ENCODE results near the gene TSHZ2. TPM values are rescaled to one million over a fixed set of nuclear protein-coding genes. Genes with fewer than 3 reads are reported as not detected.

TSHZ2 gene
- total and polyA plus RNA-seq, 2 donors (not counting 1 experiment from before 2014, with no cell fraction given): 1.00 to 5.7 TPM

DNA sequence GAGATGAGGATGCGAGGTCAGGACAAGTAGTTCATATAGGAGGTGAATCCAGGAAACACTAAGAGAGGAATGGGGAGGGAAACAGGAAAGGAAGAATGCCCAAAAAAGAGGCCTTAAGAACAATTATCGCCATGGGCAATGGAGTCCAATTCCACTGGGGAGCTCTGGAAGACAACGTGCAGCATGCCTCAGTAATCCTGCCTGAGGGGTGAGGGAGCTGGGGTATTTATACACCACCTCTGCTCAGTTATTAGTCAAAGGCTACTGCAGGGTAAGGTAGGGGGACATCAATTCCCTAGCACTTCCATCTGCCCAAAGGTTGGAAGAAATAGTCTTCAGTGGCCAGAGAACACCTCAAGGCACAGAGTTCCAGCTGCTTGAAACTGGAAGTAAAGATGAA, 525.1 kb downstream of the TSHZ2 start:
- H3K36me3 ChIP-seq (replicated peaks in 1 of 2; ENCODE audit: control extremely low read depth in 1 of 2, control insufficient read depth in 1 of 2, extremely low read depth in 1 of 2, insufficient read depth in 2 of 2, low read length in 1 of 2): no peaks in the 10 kb centered on the region
- no peaks in the 10 kb centered on the region for H3K27me3 ChIP-seq (replicated peaks in 1 of 4; ENCODE audit: control extremely low read depth in 1 of 4, control insufficient read depth in 3 of 4, insufficient read depth in 4 of 4, low read length in 3 of 4)
- H3K4me1 Mint-ChIP-seq: no peaks in the 10 kb centered on the region
- ChIA-PET CTCF (no interaction called here), POLR2A (no interaction called here)
- no peak overlapping the region for H3K27ac ChIP-seq (ENCODE audit: low read length in 2 of 2)
- no peak overlapping the region for H3K4me2 ChIP-seq (replicated peaks; ENCODE audit: low read depth, low read length, poor library complexity, severe bottlenecking)
- WGBS (ENCODE audit: insufficient coverage): 100% methylated on average over 1 of the region's 3 CpGs
- H3K9me3 ChIP-seq (ENCODE audit: control extremely low read depth in 1 of 3, control insufficient read depth in 2 of 3, insufficient read depth in 1 of 3, low read length in 2 of 3): peaks cover 0 to 4% (median 0%) of the 10 kb centered on the region in 3 donors
- H3K79me2 ChIP-seq (ENCODE audit: control insufficient read depth, insufficient read depth, low read length): no peaks in the 10 kb centered on the region
- no peaks in the 10 kb centered on the region for H4K20me1 ChIP-seq (ENCODE audit: control insufficient read depth, insufficient read depth, low read length, poor library complexity, severe bottlenecking)
- H3K9ac ChIP-seq (ENCODE audit: low read length): no peak overlapping the region
- no peak overlapping the region for H2AFZ ChIP-seq (ENCODE audit: insufficient read depth, low read depth, low read length, poor library complexity, severe bottlenecking)
- H3K9me3 Mint-ChIP-seq (ENCODE audit: insufficient read depth): peaks cover 4% of the 10 kb centered on the region
- H3K4me3 ChIP-seq (ENCODE audit: control extremely low read depth in 1 of 5, extremely low read depth in 1 of 5, insufficient read depth in 1 of 5, low read depth in 2 of 5, low read length in 4 of 5): no peak overlapping the region
- peaks cover 28% of the 10 kb centered on the region for H3K27me3 Mint-ChIP-seq
- DNase-seq (no peak), ATAC-seq (ENCODE audit: low read depth) (no peak)
- H3K27ac Mint-ChIP-seq: no peak overlapping the region
- TF ChIP-seq, protein P1, sequence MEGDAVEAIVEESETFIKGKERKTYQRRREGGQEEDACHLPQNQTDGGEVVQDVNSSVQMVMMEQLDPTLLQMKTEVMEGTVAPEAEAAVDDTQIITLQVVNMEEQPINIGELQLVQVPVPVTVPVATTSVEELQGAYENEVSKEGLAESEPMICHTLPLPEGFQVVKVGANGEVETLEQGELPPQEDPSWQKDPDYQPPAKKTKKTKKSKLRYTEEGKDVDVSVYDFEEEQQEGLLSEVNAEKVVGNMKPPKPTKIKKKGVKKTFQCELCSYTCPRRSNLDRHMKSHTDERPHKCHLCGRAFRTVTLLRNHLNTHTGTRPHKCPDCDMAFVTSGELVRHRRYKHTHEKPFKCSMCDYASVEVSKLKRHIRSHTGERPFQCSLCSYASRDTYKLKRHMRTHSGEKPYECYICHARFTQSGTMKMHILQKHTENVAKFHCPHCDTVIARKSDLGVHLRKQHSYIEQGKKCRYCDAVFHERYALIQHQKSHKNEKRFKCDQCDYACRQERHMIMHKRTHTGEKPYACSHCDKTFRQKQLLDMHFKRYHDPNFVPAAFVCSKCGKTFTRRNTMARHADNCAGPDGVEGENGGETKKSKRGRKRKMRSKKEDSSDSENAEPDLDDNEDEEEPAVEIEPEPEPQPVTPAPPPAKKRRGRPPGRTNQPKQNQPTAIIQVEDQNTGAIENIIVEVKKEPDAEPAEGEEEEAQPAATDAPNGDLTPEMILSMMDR (IDR thresholded peaks at IDR 0.05): no peak
- no peak for TF ChIP-seq EZH2 (IDR thresholded peaks at IDR 0.05; ENCODE audit: borderline replicate concordance, insufficient read depth, low read depth, low read length, poor library complexity, severe bottlenecking)
- no peak overlapping the region for H3K4me3 Mint-ChIP-seq
- intact Hi-C loops (cut with micrococcal nuclease): no loop called here
- no peaks in the 10 kb centered on the region for H3K4me1 ChIP-seq (ENCODE audit: control insufficient read depth in 2 of 2, insufficient read depth in 2 of 2, low read length in 2 of 2)

DNA sequence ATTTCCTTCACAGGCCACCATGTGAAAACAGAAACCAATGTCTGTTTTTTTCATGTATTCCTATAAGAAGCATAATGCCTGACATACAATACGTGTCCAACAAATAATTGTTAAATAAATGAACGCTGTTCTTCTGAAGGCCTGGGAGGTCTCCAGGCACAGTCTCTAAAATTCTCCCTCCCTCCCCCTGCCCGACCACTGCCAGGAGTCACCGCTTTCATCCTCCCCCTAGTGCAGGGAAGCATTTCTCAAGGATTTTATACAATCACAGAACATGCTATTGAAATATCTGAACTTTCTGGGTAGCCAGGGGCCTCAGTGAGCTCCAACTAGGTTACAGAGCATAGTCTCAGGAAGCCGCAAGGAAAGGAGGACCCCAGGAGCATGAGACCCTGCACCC, 526.2 kb downstream of the TSHZ2 start:
- Histone ChIP-seq H3K9me3 (ENCODE audit: control extremely low read depth in 1 of 3, control insufficient read depth in 2 of 3, insufficient read depth in 1 of 3, low read length in 2 of 3) (peaks cover 0 to 4% (median 0%) of the 10 kb centered on the region in 3 donors), H3K36me3 (replicated peaks in 1 of 2; ENCODE audit: control extremely low read depth in 1 of 2, control insufficient read depth in 1 of 2, extremely low read depth in 1 of 2, insufficient read depth in 2 of 2, low read length in 1 of 2) (no peaks in the 10 kb centered on the region), H2AFZ (ENCODE audit: insufficient read depth, low read depth, low read length, poor library complexity, severe bottlenecking) (no peak overlapping the region), H4K20me1 (ENCODE audit: control insufficient read depth, insufficient read depth, low read length, poor library complexity, severe bottlenecking) (no peaks in the 10 kb centered on the region), H3K4me1 (ENCODE audit: control insufficient read depth in 2 of 2, insufficient read depth in 2 of 2, low read length in 2 of 2) (no peaks in the 10 kb centered on the region), H3K9ac (ENCODE audit: low read length) (no peak overlapping the region), H3K4me2 (replicated peaks; ENCODE audit: low read depth, low read length, poor library complexity, severe bottlenecking) (no peak overlapping the region), H3K4me3 (ENCODE audit: control extremely low read depth in 1 of 5, extremely low read depth in 1 of 5, insufficient read depth in 1 of 5, low read depth in 2 of 5, low read length in 4 of 5) (no peak overlapping the region), H3K79me2 (ENCODE audit: control insufficient read depth, insufficient read depth, low read length) (no peaks in the 10 kb centered on the region), H3K27me3 (replicated peaks in 1 of 4; ENCODE audit: control extremely low read depth in 1 of 4, control insufficient read depth in 3 of 4, insufficient read depth in 4 of 4, low read length in 3 of 4) (no peaks in the 10 kb centered on the region), H3K27ac (ENCODE audit: low read length in 2 of 2) (no peak overlapping the region)
- intact Hi-C loops (cut with micrococcal nuclease): no loop called here
- ATAC-seq (ENCODE audit: low read depth) (no peak), DNase-seq (no peak)
- Mint-ChIP-seq H3K4me3 (no peak overlapping the region), H3K9me3 (ENCODE audit: insufficient read depth) (peaks cover 4% of the 10 kb centered on the region), H3K27ac (no peak overlapping the region), H3K27me3 (peaks cover 28% of the 10 kb centered on the region), H3K4me1 (no peaks in the 10 kb centered on the region)
- POLR2A ChIA-PET: no interaction called here
- WGBS (ENCODE audit: insufficient coverage): 100% methylated on average over 3 of the region's 5 CpGs
- CTCF ChIA-PET: no interaction called here
- TF ChIP-seq EZH2 (IDR thresholded peaks at IDR 0.05; ENCODE audit: borderline replicate concordance, insufficient read depth, low read depth, low read length, poor library complexity, severe bottlenecking): no peak
